Activated T-cell treated with anti-CD3 and anti-CD28 coated beads, Interleukin-2, amount 50 U/mL, for 72 hours (primary cell): Measurements from ENCODE around the gene TMEFF2. TPM values are rescaled to one million over a fixed set of nuclear protein-coding genes. Genes with fewer than 3 reads are reported as not detected.
A peak's percentile ranks its signal among the peaks of the same experiment; 100 is the strongest.

Source experiments
- ATAC-seq, 2 donors: fragments of 150-1000 bp; cut with Tn5 transposase; replicated peaks in 1 of 2; 2 replicates each; pipeline ENCODE4 v1.10.0; 2021; ENCODE audit warnings: moderate library complexity in 2 of 2, mild to moderate bottlenecking in 1 of 2
- DNase-seq, 2 donors: peaks; one replicate each; pipeline ENCODE4 v3.0.0; 2021 to 2022; ENCODE audit warnings: mixed read lengths in 1 of 2
- H3K27ac Mint-ChIP-seq: one replicate; pipeline ENCODE4 v1.8.0; 2022; ENCODE audit warnings: mild to moderate bottlenecking, moderate library complexity, mixed read lengths
- H3K27me3 Mint-ChIP-seq: one replicate; pipeline ENCODE4 v1.8.0; 2022; ENCODE audit warnings: low read depth, mixed read lengths
- H3K36me3 Mint-ChIP-seq, 2 donors: one replicate each; pipeline ENCODE4 v1.8.0; 2022; ENCODE audit warnings: mixed read lengths in 2 of 2, mild to moderate bottlenecking in 1 of 2; ENCODE audit not compliant: insufficient read depth in 2 of 2
- H3K4me1 Mint-ChIP-seq: one replicate; pipeline ENCODE4 v1.8.0; 2022; ENCODE audit warnings: low read depth, mixed read lengths
- H3K4me3 Mint-ChIP-seq, 2 donors: one replicate each; pipeline ENCODE4 v1.8.0; 2022; ENCODE audit warnings: mild to moderate bottlenecking in 2 of 2, mixed read lengths in 2 of 2, moderate library complexity in 2 of 2
- H3K9me3 Mint-ChIP-seq, 2 donors: one replicate each; pipeline ENCODE4 v1.8.0; 2022; ENCODE audit warnings: mixed read lengths in 2 of 2
- total RNA-seq, 2 donors: library from RNA; stranded (reverse); gene quantifications; one replicate each; pipeline ENCODE4 v1.2.3, GENCODE V29; 2022

TMEFF2 gene
- total RNA-seq, 2 donors from 2014 or later, result not detected

DNA sequence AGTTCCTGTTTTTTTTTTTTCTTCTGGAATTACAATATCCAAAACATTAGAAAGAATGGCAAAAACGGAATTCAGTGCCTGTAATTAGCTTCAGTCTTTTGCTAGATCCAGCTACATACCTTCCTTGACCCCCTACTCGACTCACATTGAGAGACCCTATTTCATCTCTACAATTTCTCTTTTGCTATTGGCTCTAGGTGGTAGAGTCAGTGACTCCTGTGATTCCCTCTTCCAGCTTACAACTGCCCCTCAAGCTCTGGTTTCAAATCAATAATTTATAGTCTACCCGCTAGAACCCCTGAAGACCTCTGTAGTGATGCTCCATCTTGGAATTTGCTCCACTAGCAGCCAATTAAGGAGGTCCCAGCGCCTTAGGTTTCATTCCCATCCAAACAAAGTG lies 125.8 kb downstream of the TMEFF2 start:
- H3K27me3 Mint-ChIP-seq, result peaks cover 5% of the 10 kb centered on the region
- H3K4me3 Mint-ChIP-seq, result no peak overlapping the region
- ATAC-seq, result no peak
- H3K9me3 Mint-ChIP-seq, result no peaks in the 10 kb centered on the region
- no peak for DNase-seq
- no peak overlapping the region for H3K27ac Mint-ChIP-seq
- no peaks in the 10 kb centered on the region for H3K4me1 Mint-ChIP-seq
- H3K36me3 Mint-ChIP-seq, result no peaks in the 10 kb centered on the region

DNA sequence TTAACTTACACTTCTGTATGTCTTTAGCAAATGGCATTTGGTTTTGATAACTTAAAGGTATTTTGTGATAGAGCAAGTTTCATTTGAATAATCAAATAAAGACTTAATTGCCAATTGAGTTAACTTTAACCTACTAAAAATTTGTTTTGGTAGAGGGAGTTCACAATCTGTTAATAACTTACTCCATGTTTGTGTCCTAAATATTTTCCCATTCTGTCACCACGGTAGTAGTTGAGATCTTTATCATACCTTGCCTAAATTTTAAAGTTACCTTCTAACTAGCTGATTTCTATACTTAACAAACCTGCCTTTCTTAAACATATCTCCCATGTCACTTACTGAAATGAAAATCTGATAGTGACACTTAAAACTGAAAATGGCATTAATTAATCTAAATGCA lies 127.1 kb downstream of the TMEFF2 start:
- ATAC-seq, result no peak

DNA sequence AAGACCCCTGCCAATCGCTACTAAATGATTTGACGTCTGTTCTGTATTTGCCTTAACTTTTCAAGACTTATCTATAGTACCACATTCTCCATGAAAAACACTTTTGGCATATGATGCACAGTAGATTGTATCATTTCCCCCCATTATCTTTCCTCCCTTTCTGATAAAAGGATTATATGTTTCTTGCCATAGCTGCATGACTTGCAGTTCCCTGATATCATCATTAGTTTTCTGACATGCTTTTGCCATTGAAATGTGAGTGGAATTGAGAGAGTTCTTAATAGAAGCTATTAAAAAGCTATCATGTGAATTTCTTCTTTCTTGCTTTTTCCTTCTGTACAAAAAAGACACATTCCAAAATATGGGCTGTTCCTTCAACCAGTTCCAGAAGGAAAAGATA lies 130.3 kb downstream of the TMEFF2 start:
- Mint-ChIP-seq H3K27me3 (peaks cover 5% of the 10 kb centered on the region), H3K9me3 (no peaks in the 10 kb centered on the region), H3K27ac (no peak overlapping the region), H3K4me3 (no peak overlapping the region), H3K36me3 (no peaks in the 10 kb centered on the region), H3K4me1 (no peaks in the 10 kb centered on the region)
- ATAC-seq (no peak), DNase-seq (no peak)

More for the DNA sequence above, 127.1 kb downstream of the TMEFF2 start:
- Mint-ChIP-seq H3K9me3 (no peaks in the 10 kb centered on the region), H3K36me3 (no peaks in the 10 kb centered on the region), H3K4me1 (no peaks in the 10 kb centered on the region), H3K27me3 (peaks cover 5% of the 10 kb centered on the region), H3K4me3 (no peak overlapping the region), H3K27ac (no peak overlapping the region)
- no peak for DNase-seq

DNA sequence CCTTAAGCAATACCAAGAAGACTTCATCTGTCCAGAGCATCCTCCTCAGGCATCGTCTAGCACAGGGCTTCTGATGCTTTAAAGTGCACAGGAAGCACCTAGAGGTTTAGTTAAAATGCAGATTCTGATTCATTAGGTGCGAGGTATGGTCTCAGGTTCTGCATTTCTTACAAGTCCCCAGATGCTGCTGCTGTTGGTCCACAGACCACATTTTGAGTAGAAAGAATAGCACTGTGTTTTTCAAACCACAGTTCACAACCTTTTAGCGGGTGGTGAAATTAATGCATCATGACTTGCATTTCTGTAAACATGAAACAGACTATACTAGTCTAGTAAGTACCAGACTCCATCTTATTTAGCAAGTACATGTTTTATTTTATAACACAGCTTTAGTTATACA lies 134.6 kb downstream of the TMEFF2 start:
- Mint-ChIP-seq H3K27me3 (peaks cover 3% of the 10 kb centered on the region), H3K36me3 (no peaks in the 10 kb centered on the region), H3K4me1 (no peaks in the 10 kb centered on the region), H3K4me3 (no peak overlapping the region), H3K27ac (no peak overlapping the region), H3K9me3 (no peaks in the 10 kb centered on the region)
- DNase-seq (no peak), ATAC-seq (peak in 1 of 2 donors; percentile 17)

DNA sequence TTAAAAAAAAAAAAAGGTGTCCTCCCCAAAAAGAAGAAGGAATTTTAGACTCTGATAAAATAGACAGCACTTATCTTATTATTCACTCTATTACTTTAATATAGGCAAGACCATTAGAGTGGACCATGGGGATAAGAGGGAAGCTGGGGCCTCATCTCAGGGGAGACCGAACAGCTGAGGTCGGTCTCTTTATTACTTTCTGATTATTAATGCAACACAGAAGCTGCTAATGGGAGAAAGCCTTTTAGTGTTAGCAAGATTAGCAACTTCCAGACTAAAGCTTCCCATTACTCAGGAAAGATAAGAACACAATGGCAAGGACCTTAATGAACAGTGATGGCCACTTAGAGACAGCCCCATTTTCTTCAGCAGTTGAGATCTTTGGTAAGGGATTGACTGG lies 135.5 kb downstream of the TMEFF2 start:
- DNase-seq (no peak), ATAC-seq (no peak)
- Mint-ChIP-seq H3K27me3 (no peaks in the 10 kb centered on the region), H3K9me3 (no peaks in the 10 kb centered on the region), H3K4me3 (no peak overlapping the region), H3K27ac (no peak overlapping the region), H3K4me1 (no peaks in the 10 kb centered on the region), H3K36me3 (no peaks in the 10 kb centered on the region)

DNA sequence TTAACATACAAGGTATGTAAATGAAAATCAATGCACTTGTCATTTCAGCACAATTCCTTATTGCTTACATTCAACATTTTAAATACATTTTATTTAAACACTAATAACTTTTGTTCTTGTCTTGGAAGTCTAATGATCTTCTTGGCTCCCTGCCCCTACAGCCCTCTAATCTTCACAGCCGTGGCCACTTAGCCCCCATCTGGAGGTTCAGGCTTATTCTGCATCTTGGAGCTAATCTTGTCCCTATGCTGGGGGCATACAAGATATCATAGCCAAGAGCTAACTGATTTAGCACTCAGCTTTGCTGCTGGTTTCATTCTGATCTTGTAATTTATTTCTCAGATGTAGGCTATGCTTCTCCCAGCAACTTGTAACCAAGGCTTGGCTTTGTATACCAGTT lies 140.8 kb downstream of the TMEFF2 start:
- no peaks in the 10 kb centered on the region for H3K36me3 Mint-ChIP-seq
- H3K4me1 Mint-ChIP-seq, result no peaks in the 10 kb centered on the region
- H3K27ac Mint-ChIP-seq, result no peak overlapping the region
- DNase-seq (no peak), ATAC-seq (no peak)
- H3K9me3 Mint-ChIP-seq, result no peaks in the 10 kb centered on the region
- H3K4me3 Mint-ChIP-seq, result no peak overlapping the region
- no peaks in the 10 kb centered on the region for H3K27me3 Mint-ChIP-seq

DNA sequence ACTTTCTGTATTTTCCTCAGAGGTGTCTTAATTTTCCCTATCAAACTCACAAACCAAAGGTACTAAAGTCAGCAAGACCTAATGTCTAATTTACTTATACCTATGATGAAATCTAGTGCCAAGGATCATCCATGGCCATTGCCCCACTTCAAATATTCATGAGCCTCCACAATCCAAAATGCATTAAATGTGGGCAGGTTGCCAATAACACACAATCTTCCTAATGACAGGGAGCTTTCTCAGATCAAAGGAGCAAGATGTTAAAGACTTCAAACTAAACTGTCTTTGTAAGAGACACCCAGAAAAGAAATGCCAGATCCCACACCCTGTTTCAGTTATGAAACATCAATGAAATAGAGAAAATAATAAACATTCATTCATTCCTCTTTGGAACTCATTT lies 143.2 kb downstream of the TMEFF2 start:
- Mint-ChIP-seq H3K27me3 (no peaks in the 10 kb centered on the region), H3K4me3 (no peak overlapping the region), H3K27ac (no peak overlapping the region), H3K36me3 (no peaks in the 10 kb centered on the region), H3K4me1 (no peaks in the 10 kb centered on the region), H3K9me3 (no peaks in the 10 kb centered on the region)
- ATAC-seq (no peak), DNase-seq (no peak)

DNA sequence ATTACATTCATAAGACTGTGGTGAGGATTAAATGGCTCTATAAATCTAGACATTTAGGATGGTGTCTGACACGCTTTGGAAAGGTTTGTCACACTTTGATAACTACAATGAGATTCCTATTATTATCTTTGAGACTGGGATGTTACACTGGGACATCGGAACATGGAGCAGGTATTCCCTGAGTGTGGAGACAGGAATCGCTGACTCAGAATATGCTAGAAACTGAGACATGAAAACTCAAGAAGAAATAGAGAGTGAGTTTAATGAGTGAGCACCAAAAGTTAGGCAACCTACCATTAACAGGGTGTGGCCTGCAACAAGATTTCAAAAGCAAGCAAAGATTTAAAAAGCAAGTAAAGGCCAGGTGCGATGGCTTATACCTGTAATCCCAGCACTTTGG lies 145.4 kb downstream of the TMEFF2 start:
- no peaks in the 10 kb centered on the region for H3K4me1 Mint-ChIP-seq
- no peaks in the 10 kb centered on the region for H3K27me3 Mint-ChIP-seq
- ATAC-seq (no peak), DNase-seq (no peak)
- no peaks in the 10 kb centered on the region for H3K36me3 Mint-ChIP-seq
- H3K27ac Mint-ChIP-seq, result no peak overlapping the region
- no peak overlapping the region for H3K4me3 Mint-ChIP-seq
- no peaks in the 10 kb centered on the region for H3K9me3 Mint-ChIP-seq

DNA sequence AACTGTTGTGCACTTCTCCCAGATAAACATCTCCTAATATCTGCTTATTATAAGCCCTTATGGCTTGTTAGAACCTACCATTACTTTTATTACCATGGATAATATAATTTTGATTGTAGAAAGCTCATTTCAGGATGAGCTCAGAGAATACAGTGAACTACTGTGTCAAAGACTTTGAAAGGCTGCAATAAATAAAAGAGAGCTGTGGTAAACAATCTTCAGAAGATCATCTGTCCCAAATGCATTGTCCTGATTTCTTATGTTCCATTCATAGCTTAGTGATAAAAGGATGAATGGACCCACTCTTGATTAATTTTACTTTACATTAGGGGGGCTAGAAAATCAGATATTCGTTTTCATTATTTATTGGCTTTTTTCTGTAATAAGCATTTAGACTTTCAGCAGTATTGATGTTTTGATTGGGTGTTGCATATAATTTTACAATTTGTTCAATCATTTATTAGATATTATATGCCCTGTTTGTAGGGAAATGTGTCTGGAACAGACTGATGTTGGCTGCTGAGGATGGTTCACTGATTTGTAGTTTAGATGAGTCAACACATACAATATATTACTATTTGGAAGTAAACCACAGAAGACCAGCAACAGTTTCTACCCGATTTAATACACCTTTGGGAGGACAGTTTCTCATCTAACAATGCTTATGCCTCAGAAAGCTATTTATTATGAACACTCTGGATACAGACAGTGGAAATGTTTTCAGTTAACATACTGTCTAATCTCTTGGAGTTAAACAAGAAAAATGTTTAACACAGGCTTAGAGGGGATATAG lies 147.2 kb downstream of the TMEFF2 start:
- no peaks in the 10 kb centered on the region for H3K9me3 Mint-ChIP-seq
- no peaks in the 10 kb centered on the region for H3K36me3 Mint-ChIP-seq
- H3K4me1 Mint-ChIP-seq, result no peaks in the 10 kb centered on the region
- ATAC-seq (no peak), DNase-seq (no peak)
- no peaks in the 10 kb centered on the region for H3K27me3 Mint-ChIP-seq
- H3K4me3 Mint-ChIP-seq, result no peak overlapping the region
- no peak overlapping the region for H3K27ac Mint-ChIP-seq

DNA sequence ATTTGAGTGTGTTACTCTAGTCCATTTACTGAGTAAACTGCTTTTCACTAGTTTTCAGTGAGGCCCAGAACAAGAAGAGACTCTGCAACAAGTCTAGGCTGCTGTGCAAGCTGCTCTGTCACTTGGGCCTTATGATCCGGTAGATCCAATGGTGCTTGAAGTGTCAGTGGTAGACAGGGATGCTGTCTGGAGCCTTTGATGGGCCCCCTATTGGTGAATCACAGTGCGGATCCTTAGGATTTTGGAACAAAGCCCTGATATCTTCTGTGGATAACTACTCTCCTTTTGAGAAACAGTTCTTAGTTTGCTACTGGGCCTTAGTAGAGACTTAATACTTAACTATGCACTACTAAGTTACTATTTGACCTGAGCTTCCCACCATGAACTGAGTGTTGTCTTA lies 150.2 kb downstream of the TMEFF2 start:
- Mint-ChIP-seq H3K27me3 (no peaks in the 10 kb centered on the region), H3K36me3 (no peaks in the 10 kb centered on the region), H3K27ac (no peak overlapping the region), H3K9me3 (no peaks in the 10 kb centered on the region), H3K4me1 (no peaks in the 10 kb centered on the region), H3K4me3 (no peak overlapping the region)
- ATAC-seq, result no peak
- no peak for DNase-seq

DNA sequence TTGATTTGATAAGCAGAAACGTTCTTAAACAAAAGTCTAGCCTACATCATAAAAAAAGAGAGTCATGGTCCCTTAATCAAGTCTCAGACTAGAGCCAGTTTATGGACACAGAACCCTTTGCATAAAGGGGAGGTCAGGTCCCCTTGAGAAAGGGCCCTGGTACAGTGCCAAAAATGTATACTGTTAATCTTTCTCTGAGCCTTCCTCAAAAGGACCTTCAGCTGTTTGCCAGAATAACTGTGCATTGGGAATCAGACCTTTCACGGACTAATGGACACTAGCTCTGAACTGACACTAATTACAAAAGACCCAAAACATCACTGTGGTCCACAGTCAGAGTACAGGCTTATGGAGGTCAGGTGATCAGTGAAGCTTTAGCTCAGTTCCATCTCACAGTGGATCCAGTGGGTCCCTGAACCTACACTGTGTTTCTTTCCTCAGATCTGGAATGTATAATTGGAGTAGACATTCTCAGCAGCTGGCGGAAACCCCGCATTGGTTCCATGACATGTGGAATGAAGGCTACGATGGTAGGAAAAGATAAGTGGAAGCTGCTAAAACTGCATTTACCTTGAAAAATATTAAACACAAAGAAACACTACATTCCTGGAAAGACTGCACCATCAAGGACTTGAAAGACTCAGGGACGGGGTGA lies 151.4 kb downstream of the TMEFF2 start:
- DNase-seq (no peak), ATAC-seq (no peak)
- H3K4me3 Mint-ChIP-seq, result no peak overlapping the region
- no peaks in the 10 kb centered on the region for H3K36me3 Mint-ChIP-seq
- H3K4me1 Mint-ChIP-seq, result no peaks in the 10 kb centered on the region
- no peak overlapping the region for H3K27ac Mint-ChIP-seq
- H3K9me3 Mint-ChIP-seq, result no peaks in the 10 kb centered on the region
- H3K27me3 Mint-ChIP-seq, result no peaks in the 10 kb centered on the region

DNA sequence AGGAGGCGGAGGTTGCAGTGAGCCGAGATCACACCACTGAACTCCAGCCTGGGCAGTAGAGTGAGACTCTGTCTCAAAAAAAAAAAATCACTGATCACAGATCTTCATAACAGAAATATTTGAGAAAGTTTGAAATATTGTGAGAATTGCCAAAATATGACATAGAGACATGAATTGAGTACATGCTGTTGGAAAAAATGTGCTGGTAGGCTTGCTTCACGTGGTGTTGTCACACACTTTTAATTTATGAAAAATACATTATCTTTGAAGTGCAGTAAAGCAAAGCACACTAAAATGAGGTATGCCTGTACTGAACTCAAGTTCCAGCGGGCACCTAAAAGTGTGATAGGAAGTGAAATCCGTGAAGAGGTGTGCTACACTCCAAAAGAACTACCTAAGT lies 152.6 kb downstream of the TMEFF2 start:
- no peak for ATAC-seq
- H3K9me3 Mint-ChIP-seq, result no peaks in the 10 kb centered on the region
- H3K4me1 Mint-ChIP-seq, result no peaks in the 10 kb centered on the region
- H3K27ac Mint-ChIP-seq, result no peak overlapping the region
- no peaks in the 10 kb centered on the region for H3K36me3 Mint-ChIP-seq
- DNase-seq, result no peak
- no peak overlapping the region for H3K4me3 Mint-ChIP-seq
- no peaks in the 10 kb centered on the region for H3K27me3 Mint-ChIP-seq

DNA sequence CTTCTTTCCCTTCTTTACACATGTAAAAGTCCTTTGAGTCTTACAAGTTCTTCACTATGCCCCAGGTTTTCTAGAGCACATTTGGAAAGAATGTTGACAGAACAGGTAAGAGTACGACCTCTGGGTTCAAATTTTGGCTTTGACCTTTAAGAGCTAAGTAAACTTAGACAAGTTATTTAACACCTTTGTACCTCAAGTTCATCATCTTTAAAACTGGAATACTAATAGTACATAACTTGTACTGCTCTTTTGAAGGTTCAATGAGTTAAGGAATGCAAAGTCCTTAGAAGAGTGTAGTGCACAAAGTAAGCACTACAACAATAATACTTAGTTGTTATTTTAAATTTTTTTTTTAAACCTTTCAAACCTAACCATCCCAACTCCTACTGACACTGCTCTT lies 156.6 kb downstream of the TMEFF2 start:
- Mint-ChIP-seq H3K27ac (no peak overlapping the region), H3K27me3 (no peaks in the 10 kb centered on the region), H3K9me3 (no peaks in the 10 kb centered on the region), H3K4me3 (no peak overlapping the region), H3K4me1 (no peaks in the 10 kb centered on the region), H3K36me3 (no peaks in the 10 kb centered on the region)
- DNase-seq (no peak), ATAC-seq (no peak)
